ENCODE measurements around the gene C5AR1. TPM values are rescaled to one million over a fixed set of nuclear protein-coding genes. Genes with fewer than 3 reads are reported as not detected.

Gene C5AR1
- total RNA-seq = 10 to 100 TPM in 3 of 4 donors, 1 to 10 TPM in 1; 8.5 to 90.8 (median 22.0) TPM

GRCh38 chr19:47309608-47310007 lies at the start of gene C5AR1:
TSS of gene C5AR1 (plus strand) at chr19:47309861. CDS start at chr19:47309896, 35 bp downstream.
- no peak for TF ChIP-seq CTCF (IDR thresholded peaks at IDR 0.05; ENCODE audit: low read depth)

- no peak for TF ChIP-seq CTCF (IDR thresholded peaks at IDR 0.05; ENCODE audit: low read depth)
Measured at GRCh38 chr19:47260476-47260875, 49.2 kb upstream of the C5AR1 start.

- TF ChIP-seq CTCF (IDR thresholded peaks at IDR 0.05; ENCODE audit: low read depth) = no peak
Measured at GRCh38 chr19:47264629-47265028, 45.0 kb upstream of the C5AR1 start.

GRCh38 chr19:47266401-47266941 lies 43.2 kb upstream of the C5AR1 start:
- no peak for TF ChIP-seq CTCF (IDR thresholded peaks at IDR 0.05; ENCODE audit: low read depth)

- no peak for TF ChIP-seq CTCF (IDR thresholded peaks at IDR 0.05; ENCODE audit: low read depth)
Measured at GRCh38 chr19:47267350-47267759, 42.3 kb upstream of the C5AR1 start.

GRCh38 chr19:47268028-47268427 lies 41.6 kb upstream of the C5AR1 start:
- no peak for TF ChIP-seq CTCF (IDR thresholded peaks at IDR 0.05; ENCODE audit: low read depth)

GRCh38 chr19:47269596-47269995 lies 40.1 kb upstream of the C5AR1 start:
- no peak for TF ChIP-seq CTCF (IDR thresholded peaks at IDR 0.05; ENCODE audit: low read depth)

Data from subcutaneous adipose tissue (tissue), 4 donors.